SK-N-SH treated with all-trans-retinoic acid at 6 μM for 48 hours (cell line): ENCODE results near the gene CLP1.
A peak's percentile ranks its signal among the peaks of the same experiment; 100 is the strongest.

Experiments used
- ATAC-seq: fragments of 200-7000 bp; cut with Tn5 transposase; 3 replicates; pipeline ENCODE4 v1.9.1; 2020; ENCODE audit warnings: mild to moderate bottlenecking, moderate library complexity
- ARNTL ChIP-seq: fragments of 450-650 bp; formaldehyde crosslinking; IDR thresholded peaks from 2 replicates; pipeline ENCODE4 v1.5.0; 2020; ENCODE audit warnings: low read depth, mild to moderate bottlenecking, moderate library complexity, borderline replicate concordance
- BACH2 ChIP-seq: fragments of 250-450 bp; sonication (Bioruptor Pico); IDR thresholded peaks from 2 replicates; pipeline ENCODE4 v1.9.0; 2021; ENCODE audit warnings: mild to moderate bottlenecking, borderline replicate concordance
- CREB5 ChIP-seq: fragments of 250-450 bp; sonication (Bioruptor Pico); IDR thresholded peaks from 2 replicates; pipeline ENCODE4 v1.5.1; 2020; ENCODE audit warnings: low read depth, mild to moderate bottlenecking, moderate library complexity
- CSDC2 ChIP-seq: fragments of 250-450 bp; sonication (Bioruptor Pico); IDR thresholded peaks from 2 replicates; pipeline ENCODE4 v1.5.0; 2020; ENCODE audit warnings: mild to moderate bottlenecking, moderate library complexity
- CSRNP3 ChIP-seq: fragments of 250-450 bp; sonication (Bioruptor Pico); IDR thresholded peaks from 2 replicates; pipeline ENCODE4 v1.5.1; 2021; ENCODE audit warnings: mild to moderate bottlenecking, moderate library complexity
- ESRRG ChIP-seq: fragments of 250-450 bp; sonication (Bioruptor Pico); IDR thresholded peaks from 2 replicates; pipeline ENCODE4 v1.6.1; 2021; ENCODE audit warnings: mild to moderate bottlenecking
- GLIS3 ChIP-seq: fragments of 250-450 bp; sonication (Bioruptor Pico); IDR thresholded peaks from 2 replicates; pipeline ENCODE4 v1.5.0; 2020; ENCODE audit warnings: mild to moderate bottlenecking, moderate library complexity
- ISL1 ChIP-seq: fragments of 250-450 bp; sonication (Bioruptor Pico); IDR thresholded peaks from 2 replicates; pipeline ENCODE4 v2.1.2; 2022; ENCODE audit warnings: mild to moderate bottlenecking, moderate library complexity
- OSR1 ChIP-seq: fragments of 250-450 bp; sonication (Bioruptor Pico); IDR thresholded peaks from 2 replicates; pipeline ENCODE4 v1.8.0; 2022; ENCODE audit warnings: moderate library complexity, mild to moderate bottlenecking, inconsistent platforms
- POU6F1 ChIP-seq: fragments of 250-450 bp; sonication (Bioruptor Pico); IDR thresholded peaks from 2 replicates; pipeline ENCODE4 v1.8.0; 2021; ENCODE audit warnings: low read depth, mild to moderate bottlenecking, moderate library complexity, borderline replicate concordance
- PPARA ChIP-seq: fragments of 250-450 bp; sonication (Bioruptor Pico); IDR thresholded peaks from 2 replicates; pipeline ENCODE4 v1.5.0; 2020; ENCODE audit warnings: mild to moderate bottlenecking, borderline replicate concordance
- RARB ChIP-seq: fragments of 250-450 bp; sonication (Bioruptor Pico); IDR thresholded peaks from 2 replicates; pipeline ENCODE4 v1.8.0; 2021; ENCODE audit warnings: mild to moderate bottlenecking, moderate library complexity
- SNAI2 ChIP-seq: fragments of 250-450 bp; sonication (Bioruptor Pico); IDR thresholded peaks from 2 replicates; pipeline ENCODE4 v1.5.0; 2020; ENCODE audit warnings: mild to moderate bottlenecking, moderate library complexity
- TOX ChIP-seq: fragments of 250-450 bp; sonication (Bioruptor Pico); IDR thresholded peaks from 2 replicates; pipeline ENCODE4 v1.8.0; 2021; ENCODE audit warnings: mild to moderate bottlenecking, moderate library complexity, borderline replicate concordance
- ZC3H10 ChIP-seq: fragments of 250-450 bp; sonication (Bioruptor Pico); IDR thresholded peaks from 2 replicates; pipeline ENCODE4 v1.5.1; 2021; ENCODE audit warnings: mild to moderate bottlenecking, moderate library complexity
- ZFP3 ChIP-seq: fragments of 250-450 bp; sonication (Bioruptor Pico); IDR thresholded peaks from 2 replicates; pipeline ENCODE4 v1.5.0; 2020; ENCODE audit warnings: mild to moderate bottlenecking, moderate library complexity
- ZNF565 ChIP-seq: fragments of 450-650 bp; formaldehyde crosslinking; conservative IDR thresholded peaks from 2 replicates; pipeline ENCODE4 v1.5.0; 2020; ENCODE audit warnings: low read depth, mild to moderate bottlenecking, moderate library complexity
- ZNF70 ChIP-seq: fragments of 450-650 bp; formaldehyde crosslinking; IDR thresholded peaks from 2 replicates; pipeline ENCODE4 v1.5.0; 2020; ENCODE audit warnings: mild to moderate bottlenecking, moderate library complexity
- ZNF8 ChIP-seq: fragments of 450-650 bp; formaldehyde crosslinking; IDR thresholded peaks from 2 replicates; pipeline ENCODE4 v1.5.0; 2020; ENCODE audit warnings: mild to moderate bottlenecking, moderate library complexity

The CLP1 gene

GRCh38 chr11:57643802-57644201 is 13.8 kb upstream of the CLP1 start:
- ATAC-seq = no peak
- no peak for TF ChIP-seq BACH2 (CRISPR knock-in tag)
- no peak for TF ChIP-seq ZNF70 (CRISPR knock-in tag)
- no peak for TF ChIP-seq ZNF8 (CRISPR knock-in tag)
- TF ChIP-seq GLIS3 (CRISPR knock-in tag) = no peak
- TF ChIP-seq PPARA (CRISPR knock-in tag) = no peak
- TF ChIP-seq ZC3H10 = no peak
- TF ChIP-seq SNAI2 (CRISPR knock-in tag) = no peak
- no peak for TF ChIP-seq ISL1
- no peak for TF ChIP-seq RARB (CRISPR knock-in tag)
- TF ChIP-seq CSRNP3 (CRISPR knock-in tag) = no peak
- no peak for TF ChIP-seq TOX (CRISPR knock-in tag)
- no peak for TF ChIP-seq ZFP3 (CRISPR knock-in tag)
- TF ChIP-seq, all 23 proteins: peak for 0

GRCh38 chr11:57644748-57645688 is 12.5 kb upstream of the CLP1 start:
- TF ChIP-seq ISL1 (no peak), CSDC2 (CRISPR knock-in tag) (no peak), CSRNP3 (CRISPR knock-in tag) (no peak), ZNF70 (CRISPR knock-in tag) (no peak), ARNTL (CRISPR knock-in tag) (no peak)
- ATAC-seq = peak; percentile 68

GRCh38 chr11:57645689-57646085 is 11.9 kb upstream of the CLP1 start:
- ATAC-seq = no peak
- TF ChIP-seq BACH2 (CRISPR knock-in tag) (no peak), ZFP3 (CRISPR knock-in tag) (no peak), CREB5 (no peak), OSR1 (CRISPR knock-in tag) (no peak), ZNF8 (CRISPR knock-in tag) (no peak), CSRNP3 (CRISPR knock-in tag) (no peak), RARB (CRISPR knock-in tag) (no peak), POU6F1 (CRISPR knock-in tag) (no peak)

- ATAC-seq = no peak
- no peak for TF ChIP-seq CREB5
- no peak for TF ChIP-seq ESRRG (CRISPR knock-in tag)
- TF ChIP-seq PPARA (CRISPR knock-in tag) = no peak
- no peak for TF ChIP-seq POU6F1 (CRISPR knock-in tag)
- no peak for TF ChIP-seq BACH2 (CRISPR knock-in tag)
- no peak for TF ChIP-seq OSR1 (CRISPR knock-in tag)
- TF ChIP-seq ISL1 = no peak
- TF ChIP-seq ZNF565 (CRISPR knock-in tag) = no peak
- no peak for TF ChIP-seq ARNTL (CRISPR knock-in tag)
- no peak for TF ChIP-seq ZFP3 (CRISPR knock-in tag)
- TF ChIP-seq ZNF70 (CRISPR knock-in tag) = no peak
Measured at GRCh38 chr11:57646194-57646798, 11.3 kb upstream of the CLP1 start.
